HEK293 (cell line): Measurements from ENCODE around the gene CYRIA.

Experiments
- CTCF ChIA-PET: fragments of 350-600 bp; formaldehyde crosslinking; extraction: SDS; loops from one replicate; lab custom pipeline; 2021; ENCODE audit warnings: antibody characterized with exemption; lab: Yijun Ruan, JAX
- POLR2A ChIA-PET: fragments of 300-600 bp; formaldehyde crosslinking; extraction: SDS; loops from one replicate; lab custom pipeline; 2020; ENCODE audit warnings: antibody characterized with exemption, inconsistent platforms; lab: Yijun Ruan, JAX
- H3K27ac ChIP-seq: fragments of 200-500 bp; sonication (Bioruptor generic); 2 replicates; pipeline ENCODE4 v1.5.1; 2014; ENCODE audit warnings: low read depth, low read length, control low read depth, inconsistent platforms; ENCODE audit errors: extremely low read depth
- H3K36me3 ChIP-seq, 2 experiments: fragments of 200-500 bp in 1 of 2; sonication (Bioruptor generic) in 1 of 2; 1 replicate in 1 of 2; 2 replicates in 1 of 2; pipeline ENCODE4 v1.5.1; 2014 to 2017; ENCODE audit warnings: inconsistent platforms in 2 of 2, low read length in 2 of 2; ENCODE audit not compliant: control insufficient read depth in 2 of 2, insufficient read depth in 1 of 2
- H3K4me1 ChIP-seq: fragments of 200-500 bp; sonication (Bioruptor generic); 2 replicates; pipeline ENCODE4 v1.5.1; 2014; ENCODE audit warnings: mild to moderate bottlenecking, low read length, inconsistent platforms; ENCODE audit not compliant: control insufficient read depth, insufficient read depth
- H3K4me3 ChIP-seq: 2 replicates; pipeline ENCODE4 v1.5.1; 2011; ENCODE audit warnings: low read depth, mild to moderate bottlenecking, control low read depth, low read length, moderate library complexity
- H3K9me3 ChIP-seq: fragments of 200-500 bp; sonication (Bioruptor generic); 2 replicates; pipeline ENCODE4 v1.5.1; 2014; ENCODE audit warnings: low read depth, low read length, inconsistent platforms; ENCODE audit not compliant: control insufficient read depth, insufficient read depth
- KLF9 ChIP-seq: fragments of 450-650 bp; formaldehyde crosslinking; IDR thresholded peaks from 2 replicates; pipeline ENCODE4 v1.5.1; 2016; ENCODE audit warnings: missing biosample characterization, missing genetic modification characterization, low read depth
- ZBTB8A ChIP-seq: fragments of 450-650 bp; formaldehyde crosslinking; IDR thresholded peaks from 2 replicates; pipeline ENCODE4 v1.5.1; 2016; ENCODE audit warnings: missing biosample characterization, missing genetic modification characterization
- ZIC2 ChIP-seq: fragments of 450-650 bp; formaldehyde crosslinking; IDR thresholded peaks from 2 replicates; pipeline ENCODE4 v1.5.1; 2016; ENCODE audit warnings: missing biosample characterization, missing genetic modification characterization
- ZNF175 ChIP-seq: fragments of 450-650 bp; formaldehyde crosslinking; IDR thresholded peaks from 2 replicates; pipeline ENCODE4 v1.5.1; 2016; ENCODE audit warnings: missing biosample characterization, missing genetic modification characterization
- ZNF404 ChIP-seq: fragments of 450-650 bp; formaldehyde crosslinking; IDR thresholded peaks from 2 replicates; pipeline ENCODE4 v1.5.1; 2017; ENCODE audit warnings: missing biosample characterization, missing genetic modification characterization
- ZNF544 ChIP-seq: fragments of 450-650 bp; formaldehyde crosslinking; IDR thresholded peaks from 2 replicates; pipeline ENCODE4 v1.5.0; 2017; ENCODE audit warnings: missing biosample characterization, missing genetic modification characterization
- ZNF596 ChIP-seq: fragments of 450-650 bp; IDR thresholded peaks from 2 replicates; pipeline ENCODE4 v1.5.0; 2018; ENCODE audit warnings: missing biosample characterization, mild to moderate bottlenecking, missing genetic modification characterization, moderate library complexity
- ZNF707 ChIP-seq: fragments of 450-650 bp; formaldehyde crosslinking; IDR thresholded peaks from 2 replicates; pipeline ENCODE4 v1.5.1; 2016; ENCODE audit warnings: missing biosample characterization, missing genetic modification characterization
- ZNF777 ChIP-seq: fragments of 450-650 bp; formaldehyde crosslinking; IDR thresholded peaks from 2 replicates; pipeline ENCODE4 v1.5.1; 2017; ENCODE audit warnings: missing biosample characterization, missing genetic modification characterization, borderline replicate concordance
- TF ChIP-seq, protein P1 (sequence below): fragments of 450-650 bp; formaldehyde crosslinking; IDR thresholded peaks from 2 replicates; pipeline ENCODE4 v1.5.1; 2016; ENCODE audit warnings: missing biosample characterization, missing genetic modification characterization, low read depth
- TF ChIP-seq, protein P2 (sequence below): fragments of 450-650 bp; formaldehyde crosslinking; IDR thresholded peaks from 2 replicates; pipeline ENCODE4 v1.5.1; 2016; ENCODE audit warnings: missing biosample characterization, missing genetic modification characterization
- TF ChIP-seq, protein P3 (sequence below): fragments of 450-650 bp; formaldehyde crosslinking; IDR thresholded peaks from 2 replicates; pipeline ENCODE4 v1.5.1; 2017; ENCODE audit warnings: missing biosample characterization, missing genetic modification characterization
- TF ChIP-seq, protein P4 (sequence below): fragments of 450-650 bp; formaldehyde crosslinking; IDR thresholded peaks from 2 replicates; pipeline ENCODE4 v1.5.1; 2016; ENCODE audit warnings: missing biosample characterization, missing genetic modification characterization
- TF ChIP-seq, protein P5 (sequence below): fragments of 450-650 bp; formaldehyde crosslinking; IDR thresholded peaks from 2 replicates; pipeline ENCODE4 v1.5.1; 2016; ENCODE audit warnings: missing biosample characterization, missing genetic modification characterization, low read depth
- TF ChIP-seq, protein P6 (sequence below): fragments of 450-650 bp; formaldehyde crosslinking; IDR thresholded peaks from 2 replicates; pipeline ENCODE4 v1.5.1; 2016; ENCODE audit warnings: missing biosample characterization, missing genetic modification characterization, borderline replicate concordance

Gene CYRIA

DNA sequence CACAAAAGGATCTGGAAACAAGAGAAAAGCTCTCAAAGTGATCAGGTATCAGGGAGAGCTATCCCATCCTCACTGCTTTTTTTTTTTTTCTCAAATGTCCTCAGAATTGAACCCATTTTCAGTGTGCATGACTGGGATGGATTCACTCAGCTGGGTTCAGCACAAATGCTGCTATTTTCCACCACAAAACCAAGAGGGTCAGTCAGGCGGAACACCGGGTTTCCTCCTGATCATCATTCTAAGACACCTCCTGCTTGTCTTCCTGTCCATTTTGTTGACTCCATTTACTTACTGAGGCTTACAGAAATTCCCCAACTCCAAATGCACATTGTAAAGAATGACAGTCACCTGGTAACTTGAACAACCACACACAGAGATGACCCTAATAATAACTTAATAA lies 39.9 kb downstream of the CYRIA start:
- no peaks in the 10 kb centered on the region for H3K4me1 ChIP-seq
- ChIA-PET POLR2A (interaction anchor here (0.6 kb wide), 1 partner anchor 20 kb away, joined by 4 read pairs; no protein-coding TSS in a partner anchor), CTCF (interaction anchor here (1.3 to 4.2 kb wide), 2 partner anchors 12 to 17 kb away, joined by 4 to 20 read pairs; no protein-coding TSS in a partner anchor)
- peaks cover 0 to 25% of the 10 kb centered on the region in 2 experiments; a peak in 1 of 3 replicates for H3K36me3 ChIP-seq
- H3K4me3 ChIP-seq = no peak overlapping the region
- no peak overlapping the region for H3K27ac ChIP-seq
- H3K9me3 ChIP-seq = no peaks in the 10 kb centered on the region
- TF ChIP-seq, protein P1, sequence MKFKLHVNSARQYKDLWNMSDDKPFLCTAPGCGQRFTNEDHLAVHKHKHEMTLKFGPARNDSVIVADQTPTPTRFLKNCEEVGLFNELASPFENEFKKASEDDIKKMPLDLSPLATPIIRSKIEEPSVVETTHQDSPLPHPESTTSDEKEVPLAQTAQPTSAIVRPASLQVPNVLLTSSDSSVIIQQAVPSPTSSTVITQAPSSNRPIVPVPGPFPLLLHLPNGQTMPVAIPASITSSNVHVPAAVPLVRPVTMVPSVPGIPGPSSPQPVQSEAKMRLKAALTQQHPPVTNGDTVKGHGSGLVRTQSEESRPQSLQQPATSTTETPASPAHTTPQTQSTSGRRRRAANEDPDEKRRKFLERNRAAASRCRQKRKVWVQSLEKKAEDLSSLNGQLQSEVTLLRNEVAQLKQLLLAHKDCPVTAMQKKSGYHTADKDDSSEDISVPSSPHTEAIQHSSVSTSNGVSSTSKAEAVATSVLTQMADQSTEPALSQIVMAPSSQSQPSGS (tag by site-specific recombination) = no peak
- TF ChIP-seq, protein P2, sequence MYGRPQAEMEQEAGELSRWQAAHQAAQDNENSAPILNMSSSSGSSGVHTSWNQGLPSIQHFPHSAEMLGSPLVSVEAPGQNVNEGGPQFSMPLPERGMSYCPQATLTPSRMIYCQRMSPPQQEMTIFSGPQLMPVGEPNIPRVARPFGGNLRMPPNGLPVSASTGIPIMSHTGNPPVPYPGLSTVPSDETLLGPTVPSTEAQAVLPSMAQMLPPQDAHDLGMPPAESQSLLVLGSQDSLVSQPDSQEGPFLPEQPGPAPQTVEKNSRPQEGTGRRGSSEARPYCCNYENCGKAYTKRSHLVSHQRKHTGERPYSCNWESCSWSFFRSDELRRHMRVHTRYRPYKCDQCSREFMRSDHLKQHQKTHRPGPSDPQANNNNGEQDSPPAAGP (tag by site-specific recombination) = no peak
- TF ChIP-seq ZBTB8A (tag by site-specific recombination) = no peak
- TF ChIP-seq, protein P3, sequence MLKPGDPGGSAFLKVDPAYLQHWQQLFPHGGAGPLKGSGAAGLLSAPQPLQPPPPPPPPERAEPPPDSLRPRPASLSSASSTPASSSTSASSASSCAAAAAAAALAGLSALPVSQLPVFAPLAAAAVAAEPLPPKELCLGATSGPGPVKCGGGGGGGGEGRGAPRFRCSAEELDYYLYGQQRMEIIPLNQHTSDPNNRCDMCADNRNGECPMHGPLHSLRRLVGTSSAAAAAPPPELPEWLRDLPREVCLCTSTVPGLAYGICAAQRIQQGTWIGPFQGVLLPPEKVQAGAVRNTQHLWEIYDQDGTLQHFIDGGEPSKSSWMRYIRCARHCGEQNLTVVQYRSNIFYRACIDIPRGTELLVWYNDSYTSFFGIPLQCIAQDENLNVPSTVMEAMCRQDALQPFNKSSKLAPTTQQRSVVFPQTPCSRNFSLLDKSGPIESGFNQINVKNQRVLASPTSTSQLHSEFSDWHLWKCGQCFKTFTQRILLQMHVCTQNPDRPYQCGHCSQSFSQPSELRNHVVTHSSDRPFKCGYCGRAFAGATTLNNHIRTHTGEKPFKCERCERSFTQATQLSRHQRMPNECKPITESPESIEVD = no peak
- no peak for TF ChIP-seq ZNF777 (tag by site-specific recombination)
- TF ChIP-seq, protein P4, sequence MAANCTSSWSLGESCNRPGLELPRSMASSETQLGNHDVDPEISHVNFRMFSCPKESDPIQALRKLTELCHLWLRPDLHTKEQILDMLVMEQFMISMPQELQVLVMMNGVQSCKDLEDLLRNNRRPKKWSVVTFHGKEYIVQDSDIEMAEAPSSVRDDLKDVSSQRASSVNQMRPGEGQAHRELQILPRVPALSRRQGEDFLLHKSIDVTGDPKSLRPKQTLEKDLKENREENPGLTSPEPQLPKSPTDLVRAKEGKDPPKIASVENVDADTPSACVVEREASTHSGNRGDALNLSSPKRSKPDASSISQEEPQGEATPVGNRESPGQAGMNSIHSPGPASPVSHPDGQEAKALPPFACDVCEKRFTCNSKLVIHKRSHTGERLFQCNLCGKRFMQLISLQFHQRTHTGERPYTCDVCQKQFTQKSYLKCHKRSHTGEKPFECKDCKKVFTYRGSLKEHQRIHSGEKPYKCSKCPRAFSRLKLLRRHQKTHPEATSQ = no peak
- no peak for TF ChIP-seq ZNF544
- no peak for TF ChIP-seq ZNF707 (tag by site-specific recombination)
- TF ChIP-seq, protein P5, sequence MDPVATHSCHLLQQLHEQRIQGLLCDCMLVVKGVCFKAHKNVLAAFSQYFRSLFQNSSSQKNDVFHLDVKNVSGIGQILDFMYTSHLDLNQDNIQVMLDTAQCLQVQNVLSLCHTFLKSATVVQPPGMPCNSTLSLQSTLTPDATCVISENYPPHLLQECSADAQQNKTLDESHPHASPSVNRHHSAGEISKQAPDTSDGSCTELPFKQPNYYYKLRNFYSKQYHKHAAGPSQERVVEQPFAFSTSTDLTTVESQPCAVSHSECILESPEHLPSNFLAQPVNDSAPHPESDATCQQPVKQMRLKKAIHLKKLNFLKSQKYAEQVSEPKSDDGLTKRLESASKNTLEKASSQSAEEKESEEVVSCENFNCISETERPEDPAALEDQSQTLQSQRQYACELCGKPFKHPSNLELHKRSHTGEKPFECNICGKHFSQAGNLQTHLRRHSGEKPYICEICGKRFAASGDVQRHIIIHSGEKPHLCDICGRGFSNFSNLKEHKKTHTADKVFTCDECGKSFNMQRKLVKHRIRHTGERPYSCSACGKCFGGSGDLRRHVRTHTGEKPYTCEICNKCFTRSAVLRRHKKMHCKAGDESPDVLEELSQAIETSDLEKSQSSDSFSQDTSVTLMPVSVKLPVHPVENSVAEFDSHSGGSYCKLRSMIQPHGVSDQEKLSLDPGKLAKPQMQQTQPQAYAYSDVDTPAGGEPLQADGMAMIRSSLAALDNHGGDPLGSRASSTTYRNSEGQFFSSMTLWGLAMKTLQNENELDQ (tag by site-specific recombination) = no peak
- no peak for TF ChIP-seq ZNF175
- TF ChIP-seq, protein P6, sequence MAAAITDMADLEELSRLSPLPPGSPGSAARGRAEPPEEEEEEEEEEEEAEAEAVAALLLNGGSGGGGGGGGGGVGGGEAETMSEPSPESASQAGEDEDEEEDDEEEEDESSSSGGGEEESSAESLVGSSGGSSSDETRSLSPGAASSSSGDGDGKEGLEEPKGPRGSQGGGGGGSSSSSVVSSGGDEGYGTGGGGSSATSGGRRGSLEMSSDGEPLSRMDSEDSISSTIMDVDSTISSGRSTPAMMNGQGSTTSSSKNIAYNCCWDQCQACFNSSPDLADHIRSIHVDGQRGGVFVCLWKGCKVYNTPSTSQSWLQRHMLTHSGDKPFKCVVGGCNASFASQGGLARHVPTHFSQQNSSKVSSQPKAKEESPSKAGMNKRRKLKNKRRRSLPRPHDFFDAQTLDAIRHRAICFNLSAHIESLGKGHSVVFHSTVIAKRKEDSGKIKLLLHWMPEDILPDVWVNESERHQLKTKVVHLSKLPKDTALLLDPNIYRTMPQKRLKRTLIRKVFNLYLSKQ (tag by site-specific recombination) = no peak
- no peak for TF ChIP-seq ZNF404

DNA sequence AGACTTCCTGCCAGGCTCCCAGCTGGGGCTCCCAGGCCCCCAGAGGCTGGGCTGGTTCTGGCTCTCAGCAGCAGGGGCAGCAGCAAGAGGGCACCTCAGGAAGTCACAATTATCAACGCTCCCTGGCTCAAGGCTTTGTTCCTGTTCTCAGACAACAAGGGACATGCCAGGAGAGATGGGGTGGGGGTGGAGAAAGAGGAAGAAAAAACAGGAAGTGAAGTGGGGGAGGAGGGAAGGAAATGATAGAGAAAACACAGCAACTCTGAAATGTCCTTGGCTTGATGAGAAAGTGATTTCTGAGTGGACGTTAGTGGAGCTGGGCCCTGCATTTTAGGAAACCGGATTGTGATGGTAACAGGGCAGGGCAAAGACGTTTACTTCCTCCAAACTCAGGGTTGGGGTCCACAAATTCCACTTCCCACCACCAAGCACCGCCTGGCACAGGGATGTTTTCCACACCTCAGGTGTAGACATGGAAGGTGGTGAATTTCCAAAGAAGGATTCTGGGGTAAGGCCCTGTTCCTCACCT lies 40.4 kb downstream of the CYRIA start:
- H3K36me3 ChIP-seq = peaks cover 0 to 25% of the 10 kb centered on the region in 2 experiments; a peak in 1 of 3 replicates
- TF ChIP-seq ZNF596 (tag by site-specific recombination) (no peak), ZIC2 (peak; percentile 24; the same call in 1 of the 2 replicates), KLF9 (tag by site-specific recombination) (no peak)
- POLR2A ChIA-PET = interaction anchor here (0.6 kb wide), 1 partner anchor 20 kb away, joined by 4 read pairs; no protein-coding TSS in a partner anchor
- no peak overlapping the region for H3K27ac ChIP-seq
- CTCF ChIA-PET = interaction anchor here (0.7 to 9.1 kb wide), 6 partner anchors 12 to 1053 kb away, joined by 3 to 135 read pairs (median 4); no protein-coding TSS in a partner anchor
- no peaks in the 10 kb centered on the region for H3K9me3 ChIP-seq
- no peak overlapping the region for H3K4me3 ChIP-seq
- no peaks in the 10 kb centered on the region for H3K4me1 ChIP-seq
